ENCODE results near the gene STK33.
A peak's percentile ranks its signal among the peaks of the same experiment; 100 is the strongest.

Gene STK33

GRCh38 chr11:8593935-8594909 is at the start of gene STK33:
Gene STK33 (minus strand): TSS chr11:8594228. CDS start chr11:8474905, 119,323 bp downstream.
- peak; percentile 7 for DNase-seq

DNA sequence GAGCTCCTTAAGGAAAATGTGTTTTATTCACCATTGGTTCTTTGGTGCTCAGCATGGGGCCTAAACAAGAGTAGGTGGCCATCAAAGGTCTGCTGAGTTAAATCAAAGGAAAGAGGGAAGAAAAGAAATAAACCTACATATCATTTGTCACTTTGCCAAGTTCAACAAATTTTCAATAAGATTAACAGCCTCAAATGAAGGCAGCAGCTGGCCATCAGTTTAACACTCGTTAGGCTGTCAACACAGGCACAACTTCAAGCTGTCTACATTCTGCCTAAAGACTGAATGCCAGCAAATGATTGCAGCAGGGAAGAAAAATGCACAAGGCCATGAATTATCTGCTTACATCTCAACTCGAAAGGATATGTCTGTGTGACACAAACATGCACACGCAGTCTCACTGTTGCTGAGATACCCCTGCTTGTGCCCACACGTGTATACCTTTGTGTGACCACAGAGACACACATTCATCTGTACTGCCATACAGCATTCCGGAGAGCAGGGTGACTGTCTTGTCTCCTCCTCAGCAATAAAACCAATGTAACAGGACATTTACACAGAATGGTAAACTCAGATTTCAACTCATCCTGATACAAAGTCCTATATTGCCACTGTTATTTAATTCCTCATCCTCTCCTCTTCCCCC is 48.3 kb upstream of the STK33 start:
- DNase-seq, result no peak

GRCh38 chr11:8641332-8641731 is 47.3 kb upstream of the STK33 start:
- no peak for DNase-seq

- no peak for DNase-seq
These were observed 46.4 kb upstream of the STK33 start for GRCh38 chr11:8640267-8640906.

GRCh38 chr11:8639655-8640054 is 45.6 kb upstream of the STK33 start:
- DNase-seq, result no peak

DNA sequence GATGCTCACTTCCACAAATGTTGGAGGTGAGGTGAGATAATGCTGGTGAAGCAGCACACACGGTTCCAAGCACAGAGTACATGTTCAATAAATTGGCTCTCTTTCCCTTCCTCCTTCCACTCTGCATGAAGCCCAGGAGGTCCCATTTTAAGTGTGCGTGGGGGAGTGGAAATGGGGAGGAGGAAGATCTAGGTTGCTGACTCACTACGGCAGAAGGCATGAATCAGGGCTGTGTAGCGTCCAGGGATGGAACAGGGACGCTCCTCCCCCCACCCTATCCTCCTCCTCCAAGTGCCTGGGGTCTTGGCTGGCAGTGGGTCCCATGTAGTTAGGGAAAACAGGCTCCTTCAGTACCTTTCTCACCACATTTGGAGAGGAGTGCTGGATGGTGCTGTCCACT is 44.3 kb upstream of the STK33 start:
- DNase-seq, result no peak

DNA sequence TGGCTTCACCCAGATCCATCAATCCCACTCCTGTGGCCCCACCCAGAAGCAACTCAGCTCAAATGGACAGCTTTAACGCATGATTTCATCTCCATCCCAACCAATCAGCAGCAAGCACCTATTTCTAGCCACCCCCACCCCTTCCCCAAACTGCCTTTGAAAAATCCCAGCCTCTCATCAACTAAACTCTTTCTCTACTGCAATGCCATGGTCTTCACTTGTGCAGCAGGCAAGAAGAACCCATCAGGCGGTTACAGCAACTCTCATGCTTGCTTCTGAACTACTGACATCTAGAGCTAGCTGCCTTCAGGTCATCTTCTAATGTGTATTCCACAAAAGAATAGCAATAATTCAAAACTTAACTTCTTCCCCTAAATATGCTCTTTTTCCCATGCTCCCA is 42.1 kb upstream of the STK33 start:
- DNase-seq, result no peak

- no peak for DNase-seq
These were observed 40.5 kb upstream of the STK33 start for GRCh38 chr11:8634498-8634897.

DNA sequence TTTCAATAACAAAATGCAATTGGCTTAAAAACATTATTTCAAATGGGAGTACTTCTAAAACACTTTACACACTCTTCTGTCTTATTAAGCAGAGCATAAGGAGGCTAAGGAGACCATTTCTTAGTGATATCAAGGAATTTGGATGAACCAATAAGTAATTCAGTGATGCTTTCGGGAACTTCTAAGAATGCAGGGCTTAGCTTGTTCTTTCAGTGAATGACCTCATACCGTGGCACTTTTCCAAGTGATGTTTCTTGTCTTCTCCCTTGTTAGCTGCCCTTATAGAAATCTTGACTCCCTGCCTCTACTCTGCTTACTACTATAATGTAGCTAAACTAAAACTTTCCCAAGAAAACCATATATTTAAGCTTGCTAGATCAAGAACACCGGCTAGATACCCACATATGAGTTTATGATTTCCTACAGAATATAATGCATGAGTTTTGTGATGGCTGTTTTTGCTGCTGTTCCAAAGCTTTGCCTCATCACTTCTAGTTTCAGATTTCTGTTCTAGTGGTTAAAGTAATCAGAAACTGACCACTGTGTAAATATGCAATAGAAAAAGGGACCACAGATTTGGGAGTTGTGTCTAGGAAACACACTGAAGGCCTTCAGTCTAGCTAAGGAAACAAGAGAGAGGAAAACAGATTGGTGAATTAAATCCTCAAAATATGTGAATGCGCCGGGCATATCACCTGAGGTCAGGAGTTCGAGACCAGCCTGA is 37.5 kb upstream of the STK33 start:
- DNase-seq, result no peak

DNA sequence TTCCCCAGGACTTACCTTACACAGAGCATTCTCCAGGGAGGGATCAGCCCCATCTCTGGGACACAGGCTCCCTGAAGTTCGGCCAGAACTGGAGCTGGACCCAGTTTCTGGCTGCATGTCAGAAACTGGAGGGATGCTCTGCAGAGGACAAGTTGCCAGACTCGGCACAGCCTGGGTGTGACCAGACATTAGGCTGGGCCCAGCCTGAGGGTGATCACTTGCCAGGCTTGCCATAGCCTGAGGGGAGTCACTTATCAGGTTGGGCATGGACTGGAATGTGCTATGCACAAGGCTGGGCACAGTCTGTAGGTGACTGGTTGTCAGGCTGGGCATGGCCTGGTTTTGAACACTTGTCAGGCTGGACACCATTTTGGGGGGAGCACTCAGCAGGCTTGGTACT is 30.7 kb upstream of the STK33 start:
- no peak for DNase-seq

GRCh38 chr11:8621147-8621546 is 27.1 kb upstream of the STK33 start:
- no peak for DNase-seq

GRCh38 chr11:8617063-8617462 is 23.0 kb upstream of the STK33 start:
- DNase-seq, result no peak

- no peak for DNase-seq
These were observed 21.4 kb upstream of the STK33 start for GRCh38 chr11:8615291-8616032.

GRCh38 chr11:8614497-8614896 is 20.5 kb upstream of the STK33 start:
- no peak for DNase-seq

- no peak for DNase-seq
These were observed 19.0 kb upstream of the STK33 start for GRCh38 chr11:8613036-8613435.

- DNase-seq, result no peak
These were observed 18.5 kb upstream of the STK33 start for GRCh38 chr11:8612522-8612921.

GRCh38 chr11:8610532-8611116 is 16.6 kb upstream of the STK33 start:
- peak; percentile 19 for DNase-seq

GRCh38 chr11:8608652-8609051 is 14.6 kb upstream of the STK33 start:
- DNase-seq, result no peak

GRCh38 chr11:8605971-8606563 is 12.0 kb upstream of the STK33 start:
- DNase-seq, result no peak

GRCh38 chr11:8604078-8604723 is 10.2 kb upstream of the STK33 start:
- peak; percentile 4 for DNase-seq

DNA sequence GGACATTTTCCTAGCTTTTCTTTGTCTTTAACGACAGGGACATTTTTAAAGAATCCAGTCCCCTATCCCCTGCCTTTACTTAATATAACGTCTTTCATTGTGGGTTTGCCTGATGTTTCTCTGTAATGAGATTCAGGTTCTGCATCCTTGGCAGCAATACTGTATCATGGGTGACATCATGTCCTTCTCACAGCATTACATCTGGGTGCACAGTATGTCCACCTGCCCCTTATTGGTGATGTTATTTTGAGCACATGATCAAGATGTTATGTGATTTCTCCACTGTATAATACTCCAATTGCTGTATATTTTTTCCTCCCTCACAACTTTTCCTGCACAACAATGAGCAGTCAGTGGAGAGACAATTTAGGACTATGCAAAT is 9.7 kb upstream of the STK33 start:
- no peak for DNase-seq
